A673 (cell line): ENCODE measurements around the gene MAGIX.

Experiments used
- EZH2 ChIP-seq: fragments of 200-600 bp; sonication (generic); IDR thresholded peaks from 2 replicates; pipeline ENCODE4 v1.6.1; 2017; ENCODE audit warnings: borderline replicate concordance, low read depth, mild to moderate bottlenecking, mixed read lengths, antibody characterized with exemption, low read length; ENCODE audit not compliant: poor library complexity, severe bottlenecking
- TF ChIP-seq, protein P1 (sequence below): fragments of 300-800, 200-600 bp; sonication (generic); conservative IDR thresholded peaks from 2 replicates; pipeline ENCODE4 v1.5.1; 2017; ENCODE audit warnings: low read depth, mild to moderate bottlenecking, antibody characterized with exemption, low read length, moderate library complexity, mixed read lengths

DNA sequence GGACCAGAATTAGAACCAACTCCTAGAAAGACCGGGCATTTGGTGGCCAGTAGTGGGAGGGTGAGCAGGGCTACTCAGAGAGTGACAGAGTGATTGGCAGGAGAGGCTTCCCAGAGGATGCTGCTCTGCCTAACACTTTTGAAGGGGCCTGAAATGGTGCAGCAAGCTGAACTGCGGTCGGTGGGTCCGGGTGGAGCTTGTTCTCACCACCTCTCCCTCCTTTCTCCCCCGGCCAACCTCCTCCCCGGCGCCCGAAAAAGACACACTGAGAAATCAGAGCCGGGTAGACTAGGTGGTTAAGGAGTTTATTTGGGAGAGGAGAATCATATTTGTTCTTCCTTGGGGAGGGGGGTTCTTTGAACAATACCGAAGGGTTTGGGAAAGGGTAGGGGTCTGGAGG lies 25.0 kb downstream of the MAGIX start:
- TF ChIP-seq EZH2 = no peak
- TF ChIP-seq, protein P1, sequence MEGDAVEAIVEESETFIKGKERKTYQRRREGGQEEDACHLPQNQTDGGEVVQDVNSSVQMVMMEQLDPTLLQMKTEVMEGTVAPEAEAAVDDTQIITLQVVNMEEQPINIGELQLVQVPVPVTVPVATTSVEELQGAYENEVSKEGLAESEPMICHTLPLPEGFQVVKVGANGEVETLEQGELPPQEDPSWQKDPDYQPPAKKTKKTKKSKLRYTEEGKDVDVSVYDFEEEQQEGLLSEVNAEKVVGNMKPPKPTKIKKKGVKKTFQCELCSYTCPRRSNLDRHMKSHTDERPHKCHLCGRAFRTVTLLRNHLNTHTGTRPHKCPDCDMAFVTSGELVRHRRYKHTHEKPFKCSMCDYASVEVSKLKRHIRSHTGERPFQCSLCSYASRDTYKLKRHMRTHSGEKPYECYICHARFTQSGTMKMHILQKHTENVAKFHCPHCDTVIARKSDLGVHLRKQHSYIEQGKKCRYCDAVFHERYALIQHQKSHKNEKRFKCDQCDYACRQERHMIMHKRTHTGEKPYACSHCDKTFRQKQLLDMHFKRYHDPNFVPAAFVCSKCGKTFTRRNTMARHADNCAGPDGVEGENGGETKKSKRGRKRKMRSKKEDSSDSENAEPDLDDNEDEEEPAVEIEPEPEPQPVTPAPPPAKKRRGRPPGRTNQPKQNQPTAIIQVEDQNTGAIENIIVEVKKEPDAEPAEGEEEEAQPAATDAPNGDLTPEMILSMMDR = no peak
